ENCODE measurements around the gene JARID2.

Gene JARID2

GRCh38 chr6:15309611-15310283, 63.9 kb downstream of the JARID2 start:
- H3K4me1 ChIP-seq (ENCODE audit: insufficient read depth, poor library complexity, severe bottlenecking), result peaks cover 4% of the 10 kb centered on the region
- H3K4me3 ChIP-seq (ENCODE audit: severe bottlenecking), result no peak overlapping the region
- H3K36me3 ChIP-seq (ENCODE audit: low read depth), result no peaks in the 10 kb centered on the region
- ATAC-seq (ENCODE audit: low read depth) (no peak), DNase-seq (ENCODE audit: low spot score) (no peak)
- TF ChIP-seq CTCF (IDR thresholded peaks at IDR 0.05; ENCODE audit: poor library complexity, severe bottlenecking), result no peak
- no peaks in the 10 kb centered on the region for H3K9me3 ChIP-seq (ENCODE audit: severe bottlenecking)
- no peaks in the 10 kb centered on the region for H3K27me3 ChIP-seq (ENCODE audit: insufficient read depth, poor library complexity, severe bottlenecking)
- H3K27ac ChIP-seq (ENCODE audit: poor library complexity, severe bottlenecking), result no peak overlapping the region

DNA sequence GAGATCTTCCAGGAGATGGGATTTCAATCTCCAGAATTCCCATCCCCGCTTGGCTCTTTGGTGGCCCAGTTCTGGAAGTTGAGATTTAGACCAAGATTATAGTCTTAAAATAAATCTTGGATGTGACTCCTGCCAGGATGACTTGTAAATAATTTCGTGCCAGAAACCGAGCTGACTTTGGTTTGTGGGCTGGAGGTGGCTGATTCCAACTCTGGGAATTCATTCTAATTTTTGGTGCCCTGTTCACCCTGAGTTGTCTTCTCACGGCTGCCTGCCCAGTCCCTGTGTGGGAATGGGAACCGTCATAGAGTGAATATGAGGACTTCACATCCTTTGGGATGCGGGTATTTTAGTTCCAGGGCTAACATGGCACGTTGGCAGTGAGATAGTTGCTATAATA, 64.8 kb downstream of the JARID2 start:
- H3K9me3 ChIP-seq (ENCODE audit: severe bottlenecking), result no peaks in the 10 kb centered on the region
- H3K27me3 ChIP-seq (ENCODE audit: insufficient read depth, poor library complexity, severe bottlenecking), result no peaks in the 10 kb centered on the region
- peaks cover 4% of the 10 kb centered on the region for H3K4me1 ChIP-seq (ENCODE audit: insufficient read depth, poor library complexity, severe bottlenecking)
- no peak for TF ChIP-seq CTCF (IDR thresholded peaks at IDR 0.05; ENCODE audit: poor library complexity, severe bottlenecking)
- DNase-seq (ENCODE audit: low spot score) (no peak), ATAC-seq (ENCODE audit: low read depth) (no peak)
- H3K27ac ChIP-seq (ENCODE audit: poor library complexity, severe bottlenecking), result no peak overlapping the region
- no peak overlapping the region for H3K4me3 ChIP-seq (ENCODE audit: severe bottlenecking)
- H3K36me3 ChIP-seq (ENCODE audit: low read depth), result no peaks in the 10 kb centered on the region

- H3K36me3 ChIP-seq (ENCODE audit: low read depth), result no peaks in the 10 kb centered on the region
- H3K27me3 ChIP-seq (ENCODE audit: insufficient read depth, poor library complexity, severe bottlenecking), result no peaks in the 10 kb centered on the region
- H3K9me3 ChIP-seq (ENCODE audit: severe bottlenecking), result no peaks in the 10 kb centered on the region
- TF ChIP-seq CTCF (IDR thresholded peaks at IDR 0.05; ENCODE audit: poor library complexity, severe bottlenecking), result no peak
- no peak for DNase-seq (ENCODE audit: low spot score)
- no peak overlapping the region for H3K27ac ChIP-seq (ENCODE audit: poor library complexity, severe bottlenecking)
- peak; percentile 58; the same call in 2 of the 3 replicates for ATAC-seq (ENCODE audit: low read depth)
- no peaks in the 10 kb centered on the region for H3K4me1 ChIP-seq (ENCODE audit: insufficient read depth, poor library complexity, severe bottlenecking)
- no peak overlapping the region for H3K4me3 ChIP-seq (ENCODE audit: severe bottlenecking)
These were observed 66.6 kb downstream of the JARID2 start for GRCh38 chr6:15312500-15312899.

- DNase-seq (ENCODE audit: low spot score), result no peak
- H3K36me3 ChIP-seq (ENCODE audit: low read depth), result no peaks in the 10 kb centered on the region
- H3K9me3 ChIP-seq (ENCODE audit: severe bottlenecking), result no peaks in the 10 kb centered on the region
- ATAC-seq (ENCODE audit: low read depth), result no peak
- no peak overlapping the region for H3K4me3 ChIP-seq (ENCODE audit: severe bottlenecking)
- H3K4me1 ChIP-seq (ENCODE audit: insufficient read depth, poor library complexity, severe bottlenecking), result no peaks in the 10 kb centered on the region
- H3K27me3 ChIP-seq (ENCODE audit: insufficient read depth, poor library complexity, severe bottlenecking), result no peaks in the 10 kb centered on the region
- H3K27ac ChIP-seq (ENCODE audit: poor library complexity, severe bottlenecking), result no peak overlapping the region
- no peak for TF ChIP-seq CTCF (IDR thresholded peaks at IDR 0.05; ENCODE audit: poor library complexity, severe bottlenecking)
These were observed 67.5 kb downstream of the JARID2 start for GRCh38 chr6:15313367-15313766.

- Histone ChIP-seq H3K4me1 (ENCODE audit: insufficient read depth, poor library complexity, severe bottlenecking) (peaks cover 12% of the 10 kb centered on the region), H3K27me3 (ENCODE audit: insufficient read depth, poor library complexity, severe bottlenecking) (no peaks in the 10 kb centered on the region), H3K9me3 (ENCODE audit: severe bottlenecking) (no peaks in the 10 kb centered on the region), H3K36me3 (ENCODE audit: low read depth) (no peaks in the 10 kb centered on the region), H3K4me3 (ENCODE audit: severe bottlenecking) (no peak overlapping the region), H3K27ac (ENCODE audit: poor library complexity, severe bottlenecking) (no peak overlapping the region)
- ATAC-seq (ENCODE audit: low read depth) (no peak), DNase-seq (ENCODE audit: low spot score) (no peak)
- no peak for TF ChIP-seq CTCF (IDR thresholded peaks at IDR 0.05; ENCODE audit: poor library complexity, severe bottlenecking)
These were observed 70.9 kb downstream of the JARID2 start for GRCh38 chr6:15316754-15317153.
